T-helper 2 cell treated with Interferon-gamma antibody and Interleukin-4, amounts not matched to agents 5 μg/mL and 100 μg/mL, for 36 hours (primary cell): ENCODE measurements around the gene HARS1.
A peak's percentile ranks its signal among the peaks of the same experiment; 100 is the strongest.
"Not testable (repeated sequence)": the region's sequence is repeated elsewhere in the genome, so short reads cannot be mapped to it uniquely, and the experiment has no call there.

ENCODE experiments used
- DNase-seq: peaks from one replicate; pipeline ENCODE4 v3.0.0; 2021; ENCODE audit warnings: low spot score
- H3K27ac Mint-ChIP-seq: one replicate; pipeline ENCODE4 v1.8.0; 2021; ENCODE audit warnings: mild to moderate bottlenecking, mixed read lengths
- H3K27me3 Mint-ChIP-seq: one replicate; pipeline ENCODE4 v1.8.0; 2021; ENCODE audit warnings: low read depth, mixed read lengths
- H3K36me3 Mint-ChIP-seq: one replicate; pipeline ENCODE4 v1.8.0; 2021; ENCODE audit warnings: low read depth, mixed read lengths
- H3K4me1 Mint-ChIP-seq: one replicate; pipeline ENCODE4 v1.8.0; 2021; ENCODE audit warnings: low read depth, mixed read lengths
- H3K4me3 Mint-ChIP-seq: one replicate; pipeline ENCODE4 v1.8.0; 2022; ENCODE audit warnings: mild to moderate bottlenecking, moderate library complexity, mixed read lengths
- H3K9me3 Mint-ChIP-seq: one replicate; pipeline ENCODE4 v1.8.0; 2021; ENCODE audit warnings: mixed read lengths

The HARS1 gene

GRCh38 chr5:140671035-140671434 is 20.1 kb downstream of the HARS1 start:
- peaks cover 14% of the 10 kb centered on the region for H3K4me1 Mint-ChIP-seq
- H3K36me3 Mint-ChIP-seq = peaks cover 62% of the 10 kb centered on the region
- H3K9me3 Mint-ChIP-seq, H3K4me3 Mint-ChIP-seq, DNase-seq, H3K27ac Mint-ChIP-seq, H3K27me3 Mint-ChIP-seq: not testable (repeated sequence)

- no peaks in the 10 kb centered on the region for H3K9me3 Mint-ChIP-seq
- peak; percentile 96 for DNase-seq
- peaks cover 23% of the 10 kb centered on the region for H3K4me1 Mint-ChIP-seq
- peak within 1 kb of the TSS; percentile 98 for H3K4me3 Mint-ChIP-seq
- H3K27ac Mint-ChIP-seq = peak within 1 kb of the TSS; percentile 93
- H3K36me3 Mint-ChIP-seq = peaks cover 72% of the 10 kb centered on the region
- no peaks in the 10 kb centered on the region for H3K27me3 Mint-ChIP-seq
Measured at GRCh38 chr5:140664359-140665119, 26.6 kb downstream of the HARS1 start, which contains the start of gene WDR55. WDR55 (plus strand) TSS chr5:140664904; CDS start chr5:140664913, 9 bp downstream.

- DNase-seq = no peak
- H3K4me1 Mint-ChIP-seq = peaks cover 23% of the 10 kb centered on the region
- peak overlapping the region; percentile 98 for H3K4me3 Mint-ChIP-seq
- no peaks in the 10 kb centered on the region for H3K27me3 Mint-ChIP-seq
- peaks cover 72% of the 10 kb centered on the region for H3K36me3 Mint-ChIP-seq
- peak overlapping the region; percentile 93 for H3K27ac Mint-ChIP-seq
- H3K9me3 Mint-ChIP-seq = no peaks in the 10 kb centered on the region
Measured at GRCh38 chr5:140664030-140664358, 27.2 kb downstream of the HARS1 start.

GRCh38 chr5:140660371-140660770 is 30.8 kb downstream of the HARS1 start:
- not testable (repeated sequence) for H3K4me3 Mint-ChIP-seq, H3K27ac Mint-ChIP-seq, H3K4me1 Mint-ChIP-seq, H3K27me3 Mint-ChIP-seq, H3K9me3 Mint-ChIP-seq, DNase-seq
- peaks cover 72% of the 10 kb centered on the region for H3K36me3 Mint-ChIP-seq

- no peak for DNase-seq
- H3K9me3 Mint-ChIP-seq = no peaks in the 10 kb centered on the region
- peaks cover 80% of the 10 kb centered on the region for H3K36me3 Mint-ChIP-seq
- no peak overlapping the region for H3K27ac Mint-ChIP-seq
- no peak overlapping the region for H3K4me3 Mint-ChIP-seq
- H3K4me1 Mint-ChIP-seq = peaks cover 6% of the 10 kb centered on the region
- H3K27me3 Mint-ChIP-seq = no peaks in the 10 kb centered on the region
Measured at GRCh38 chr5:140658870-140659269, 32.3 kb downstream of the HARS1 start.

- Mint-ChIP-seq H3K27ac (peak overlapping the region; percentile 99), H3K36me3 (peaks cover 53% of the 10 kb centered on the region), H3K4me1 (peaks cover 27% of the 10 kb centered on the region), H3K4me3 (peak overlapping the region; percentile 98), H3K27me3 (no peaks in the 10 kb centered on the region), H3K9me3 (no peaks in the 10 kb centered on the region)
- no peak for DNase-seq
Measured at GRCh38 chr5:140647042-140647419, 44.1 kb downstream of the HARS1 start.

- no peak overlapping the region for H3K27ac Mint-ChIP-seq
- no peaks in the 10 kb centered on the region for H3K9me3 Mint-ChIP-seq
- peaks cover 42% of the 10 kb centered on the region for H3K36me3 Mint-ChIP-seq
- H3K4me1 Mint-ChIP-seq = peaks cover 37% of the 10 kb centered on the region
- DNase-seq = no peak
- no peaks in the 10 kb centered on the region for H3K27me3 Mint-ChIP-seq
- no peak overlapping the region for H3K4me3 Mint-ChIP-seq
Measured at GRCh38 chr5:140642718-140643117, 48.5 kb downstream of the HARS1 start.

GRCh38 chr5:140641716-140642115 is 49.5 kb downstream of the HARS1 start:
- Mint-ChIP-seq H3K27me3 (no peaks in the 10 kb centered on the region), H3K9me3 (no peaks in the 10 kb centered on the region), H3K4me3 (peak overlapping the region; percentile 4), H3K27ac (no peak overlapping the region), H3K4me1 (peaks cover 34% of the 10 kb centered on the region), H3K36me3 (peaks cover 38% of the 10 kb centered on the region)
- DNase-seq = no peak

GRCh38 chr5:140639148-140639981 is 51.8 kb downstream of the HARS1 start, which contains the start of gene TMCO6:
TMCO6 (plus strand) TSS chr5:140639451; CDS start chr5:140639528, 77 bp downstream.
- H3K27ac Mint-ChIP-seq = peak within 1 kb of the TSS; percentile 89
- no peaks in the 10 kb centered on the region for H3K9me3 Mint-ChIP-seq
- H3K4me3 Mint-ChIP-seq = peak within 1 kb of the TSS; percentile 93
- peaks cover 22% of the 10 kb centered on the region for H3K36me3 Mint-ChIP-seq
- H3K4me1 Mint-ChIP-seq = peaks cover 27% of the 10 kb centered on the region
- H3K27me3 Mint-ChIP-seq = no peaks in the 10 kb centered on the region
- peak; percentile 95 for DNase-seq

GRCh38 chr5:140638898-140639147 is 52.3 kb downstream of the HARS1 start:
- peak overlapping the region; percentile 89 for H3K27ac Mint-ChIP-seq
- peaks cover 17% of the 10 kb centered on the region for H3K36me3 Mint-ChIP-seq

GRCh38 chr5:140637371-140638100 is 53.6 kb downstream of the HARS1 start:
- no peak overlapping the region for H3K27ac Mint-ChIP-seq
- H3K27me3 Mint-ChIP-seq = peaks cover 13% of the 10 kb centered on the region
- no peaks in the 10 kb centered on the region for H3K9me3 Mint-ChIP-seq
- H3K36me3 Mint-ChIP-seq = peaks cover 13% of the 10 kb centered on the region
- H3K4me3 Mint-ChIP-seq = no peak overlapping the region
- DNase-seq = no peak
- peaks cover 39% of the 10 kb centered on the region for H3K4me1 Mint-ChIP-seq

More at GRCh38 chr5:140638898-140639147, 52.3 kb downstream of the HARS1 start:
- peaks cover 29% of the 10 kb centered on the region for H3K4me1 Mint-ChIP-seq
- DNase-seq, H3K27me3 Mint-ChIP-seq, H3K9me3 Mint-ChIP-seq: not testable (repeated sequence)
- H3K4me3 Mint-ChIP-seq = peak overlapping the region; percentile 93

GRCh38 chr5:140635291-140636257 is 55.6 kb downstream of the HARS1 start:
- H3K4me3 Mint-ChIP-seq = no peak overlapping the region

GRCh38 chr5:140634103-140634502 is 57.1 kb downstream of the HARS1 start:
- H3K36me3 Mint-ChIP-seq = no peaks in the 10 kb centered on the region
- H3K27ac Mint-ChIP-seq = no peak overlapping the region
- H3K4me3 Mint-ChIP-seq = no peak overlapping the region
- H3K9me3 Mint-ChIP-seq = no peaks in the 10 kb centered on the region
- peaks cover 26% of the 10 kb centered on the region for H3K27me3 Mint-ChIP-seq
- peaks cover 26% of the 10 kb centered on the region for H3K4me1 Mint-ChIP-seq
- DNase-seq = no peak

More at GRCh38 chr5:140635291-140636257, 55.6 kb downstream of the HARS1 start:
- Mint-ChIP-seq H3K27me3 (peaks cover 26% of the 10 kb centered on the region), H3K27ac (no peak overlapping the region), H3K36me3 (peaks cover 3% of the 10 kb centered on the region), H3K4me1 (peaks cover 31% of the 10 kb centered on the region), H3K9me3 (no peaks in the 10 kb centered on the region)
- no peak for DNase-seq
